ENCODE results near the gene MSH6.

DNA sequence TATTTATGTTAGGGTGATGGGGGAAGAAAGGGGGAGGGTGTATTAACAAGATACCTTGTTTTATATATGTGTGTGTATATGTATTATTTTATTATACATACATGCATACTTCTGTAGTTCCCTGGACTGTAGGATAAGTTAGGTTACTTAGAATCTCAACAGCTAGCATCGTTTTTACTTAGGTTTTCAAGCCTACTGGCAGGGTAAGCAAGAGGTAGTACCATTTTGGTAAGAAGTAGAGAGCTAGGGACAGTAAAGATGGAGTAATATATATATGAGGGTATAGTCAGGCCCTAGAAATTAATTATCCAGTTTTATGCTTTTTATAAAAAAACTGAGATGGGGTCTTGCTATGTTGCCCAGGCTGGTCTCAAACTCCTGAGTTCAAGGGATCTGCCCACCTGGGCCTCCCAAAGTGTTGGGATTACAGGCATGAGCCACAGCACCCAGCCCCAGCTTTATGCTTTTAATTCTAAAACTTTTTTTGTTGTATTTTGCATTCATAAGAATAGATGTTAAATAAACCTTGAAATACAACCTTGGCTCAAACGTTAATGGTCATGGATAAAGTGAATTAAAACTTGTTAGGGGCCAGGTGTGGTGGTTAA is 13.2 kb downstream of the MSH6 start:
- TF ChIP-seq POLR2A (IDR thresholded peaks at IDR 0.05; ENCODE audit: low read length) (no peak), GATA1 (IDR thresholded peaks at IDR 0.05; ENCODE audit: low read depth, low read length) (no peak)

All from erythroblast (primary cell).